GM12878 (cell line): ENCODE results near the gene TUBD1. TPM values are rescaled to one million over a fixed set of nuclear protein-coding genes. Genes with fewer than 3 reads are reported as not detected.

Experiments used
- ATAC-seq: fragments of 200-7000 bp; cut with Tn5 transposase; 3 replicates; pipeline ENCODE4 v1.9.1; 2020; ENCODE audit warnings: mild to moderate bottlenecking, moderate library complexity
- BruUV-seq: library from RNA; stranded (reverse); fragments of 400-500 nt; replicated peaks from 2 replicates; lab custom pipeline; 2021; lab: Mats Ljungman, UMichigan
- CTCF ChIA-PET: fragments of 300-600 bp; sonication (Branson Sonifier 250); formaldehyde crosslinking; extraction: SDS; loops from one replicate; lab custom pipeline; 2021; ENCODE audit warnings: inconsistent platforms; lab: Yijun Ruan, JAX
- POLR2A ChIA-PET: fragments of 350-600 bp; formaldehyde crosslinking; extraction: SDS; loops from one replicate; lab custom pipeline; 2021; ENCODE audit warnings: inconsistent platforms; lab: Charles Lee
- RAD21 ChIA-PET: fragments of 300-600 bp; sonication (Branson Sonifier 250); formaldehyde crosslinking; loops from one replicate; lab custom pipeline; 2023; ENCODE audit warnings: antibody characterized with exemption; ENCODE audit not compliant: unreplicated experiment; lab: Charles Lee
- SMC1A ChIA-PET: fragments of 300-600 bp; sonication (Branson Sonifier 250); formaldehyde crosslinking; loops from one replicate; lab custom pipeline; 2023; ENCODE audit not compliant: unreplicated experiment, uncharacterized antibody; lab: Charles Lee
- DNase-seq: peaks from one replicate; pipeline ENCODE4 v3.0.0-alpha.2; 2011; ENCODE audit warnings: low read depth, low spot score
- FAIRE-seq: peaks from 3 replicates; lab custom pipeline; 2011; peaks lifted over from hg19 to GRCh38; lab: Jason Lieb, UNC
- H2AFZ ChIP-seq: 2 replicates; pipeline ENCODE4 v1.6.0; 2011; ENCODE audit warnings: low read depth, low read length, control low read depth; ENCODE audit not compliant: control insufficient read depth
- H3K27ac ChIP-seq: 2 replicates; pipeline ENCODE4 v1.5.1; 2011; ENCODE audit warnings: control low read depth; ENCODE audit not compliant: control insufficient read depth, insufficient read depth
- H3K27me3 ChIP-seq, 2 experiments: replicated peaks in 1 of 2; 2 replicates each; pipeline versions ENCODE4 v1.6.0 to v1.6.1; 2011; ENCODE audit warnings: low read length in 1 of 2; ENCODE audit not compliant: control insufficient read depth in 2 of 2, insufficient read depth in 2 of 2
- H3K36me3 ChIP-seq, 2 experiments: 2 replicates each; pipeline ENCODE4 v1.5.1; 2011; ENCODE audit warnings: low read length in 1 of 2; ENCODE audit not compliant: control insufficient read depth in 2 of 2, insufficient read depth in 2 of 2
- H3K4me1 ChIP-seq: 2 replicates; pipeline ENCODE4 v1.6.1; 2011; ENCODE audit warnings: mild to moderate bottlenecking, low read length, moderate library complexity, mixed read lengths; ENCODE audit not compliant: control insufficient read depth, insufficient read depth
- H3K4me2 ChIP-seq: 2 replicates; pipeline ENCODE4 v1.6.0; 2011; ENCODE audit warnings: control low read depth; ENCODE audit not compliant: control insufficient read depth, insufficient read depth
- H3K4me3 ChIP-seq: fragments of 200-600 bp; sonication (generic); 2 replicates; pipeline ENCODE4 v1.5.1; 2016
- H3K79me2 ChIP-seq: 2 replicates; pipeline ENCODE4 v1.6.0; 2011; ENCODE audit warnings: low read length; ENCODE audit not compliant: control insufficient read depth, insufficient read depth
- H3K9ac ChIP-seq: 2 replicates; pipeline ENCODE4 v1.8.0; 2011; ENCODE audit warnings: low read length, control low read depth, mixed read lengths; ENCODE audit not compliant: control insufficient read depth, insufficient read depth
- H3K9me3 ChIP-seq: replicated peaks from 3 replicates; pipeline ENCODE4 v1.5.1; 2011; ENCODE audit warnings: mild to moderate bottlenecking, low read length; ENCODE audit not compliant: control insufficient read depth, insufficient read depth
- H4K20me1 ChIP-seq: 2 replicates; pipeline ENCODE4 v1.6.0; 2011; ENCODE audit not compliant: control insufficient read depth, insufficient read depth
- HCFC1 ChIP-seq: fragments of 150-350 bp; IDR thresholded peaks from 2 replicates; pipeline ENCODE4 v1.6.1; 2014; ENCODE audit warnings: low read length
- MXI1 ChIP-seq: fragments of 150-350 bp; IDR thresholded peaks from 2 replicates; pipeline ENCODE4 v1.6.1; 2011; ENCODE audit warnings: low read depth, mild to moderate bottlenecking, inconsistent platforms, low read length, improper control_type of control experiment
- NFXL1 ChIP-seq: fragments of 450-650 bp; IDR thresholded peaks from 2 replicates; pipeline ENCODE4 v1.6.1; 2017; ENCODE audit warnings: antibody characterized with exemption, mild to moderate bottlenecking, borderline replicate concordance
- PAX5 ChIP-seq: IDR thresholded peaks from 2 replicates; pipeline ENCODE4 v1.6.1; 2011; ENCODE audit warnings: low read depth, low read length, borderline replicate concordance
- PKNOX1 ChIP-seq: fragments of 450-650 bp; IDR thresholded peaks from 2 replicates; pipeline ENCODE4 v1.6.1; 2016; ENCODE audit warnings: mild to moderate bottlenecking
- RAD51 ChIP-seq: fragments of 450-650 bp; IDR thresholded peaks from 2 replicates; pipeline ENCODE4 v1.6.1; 2016; ENCODE audit warnings: moderate library complexity, mild to moderate bottlenecking, inconsistent platforms
- YBX1 ChIP-seq: fragments of 450-650 bp; IDR thresholded peaks from 2 replicates; pipeline ENCODE4 v1.6.1; 2016; ENCODE audit warnings: antibody characterized with exemption
- ZNF622 ChIP-seq: fragments of 450-650 bp; IDR thresholded peaks from 2 replicates; pipeline ENCODE4 v1.6.1; 2017; ENCODE audit warnings: mild to moderate bottlenecking, inconsistent platforms
- WGBS: methylation state at CpG from one replicate; pipeline ENCODE4 v1.1.6; 2016; ENCODE audit warnings: low lambda C conversion rate; ENCODE audit not compliant: insufficient replicate concordance, insufficient coverage; ENCODE audit errors: missing lambda C conversion rate; 5-methylcytosine and 5-hydroxymethylcytosine counted together
- in situ Hi-C: fragments of 300-500 bp; cut with MboI; formaldehyde crosslinking; loops from 9 replicates; pipeline ENCODE4 v1.14.3; 2018; ENCODE audit warnings: mixed read lengths
- intact Hi-C: fragments of 100-400 bp; cut with micrococcal nuclease; formaldehyde crosslinking; loops from one replicate; pipeline ENCODE4 v1.14.2; 2022; ENCODE audit not compliant: unreplicated experiment
- polyA plus RNA-seq, 11 experiments: library from polyadenylated mRNA; depleted of rRNA in 4 of 11; unstranded in 6 of 11; stranded (reverse) in 5 of 11; fragments of >200 nt; fragmentation: Nextera tagmentation in 4 of 11; fragmentation: Illumina TruSeq in 1 of 11; extraction: Ambion mirVana in 4 of 11; extraction: Trizol in 1 of 11; gene quantifications; 1 replicate in 1 of 11; 2 replicates in 10 of 11; pipeline versions ENCODE4 v1.2.1 to v1.2.3, GENCODE V29; 2011 to 2016; ENCODE audit warnings: inconsistent platforms in 2 of 11, missing spikeins in 2 of 11, low read depth in 1 of 11
- total RNA-seq, 4 experiments: library from RNA; depleted of rRNA in 3 of 4; stranded (reverse); fragments of >200 nt in 3 of 4; fragmentation: Illumina TruSeq in 1 of 4; extraction: Trizol in 1 of 4; gene quantifications; 2 replicates each; pipeline versions ENCODE4 v1.2.1 to v1.2.3, GENCODE V29; 2013 to 2021
- TF ChIP-seq, protein P1 (sequence below), 3 experiments: IDR thresholded peaks in 2 of 3; conservative IDR thresholded peaks in 1 of 3; 2 replicates each; pipeline ENCODE4 v1.5.1; 2011; ENCODE audit warnings: low read depth in 3 of 3, low read length in 3 of 3, mild to moderate bottlenecking in 3 of 3, control low read depth in 2 of 3, moderate library complexity in 2 of 3, inconsistent platforms in 1 of 3, mixed read lengths in 1 of 3; ENCODE audit not compliant: control insufficient read depth in 2 of 3, insufficient read depth in 1 of 3; ENCODE audit errors: extremely low read depth in 1 of 3
- TF ChIP-seq, protein P2 (sequence below): fragments of 450-650 bp; formaldehyde crosslinking; IDR thresholded peaks from 2 replicates; pipeline ENCODE4 v1.4.0; 2020; ENCODE audit warnings: mild to moderate bottlenecking, moderate library complexity

TUBD1 gene
- total and polyA plus RNA-seq, 10 of the 15 experiments (the other 5 are each of a cell fraction or from before 2014, with no cell fraction given) = 5.3 to 10.8 (median 8.3) TPM

DNA sequence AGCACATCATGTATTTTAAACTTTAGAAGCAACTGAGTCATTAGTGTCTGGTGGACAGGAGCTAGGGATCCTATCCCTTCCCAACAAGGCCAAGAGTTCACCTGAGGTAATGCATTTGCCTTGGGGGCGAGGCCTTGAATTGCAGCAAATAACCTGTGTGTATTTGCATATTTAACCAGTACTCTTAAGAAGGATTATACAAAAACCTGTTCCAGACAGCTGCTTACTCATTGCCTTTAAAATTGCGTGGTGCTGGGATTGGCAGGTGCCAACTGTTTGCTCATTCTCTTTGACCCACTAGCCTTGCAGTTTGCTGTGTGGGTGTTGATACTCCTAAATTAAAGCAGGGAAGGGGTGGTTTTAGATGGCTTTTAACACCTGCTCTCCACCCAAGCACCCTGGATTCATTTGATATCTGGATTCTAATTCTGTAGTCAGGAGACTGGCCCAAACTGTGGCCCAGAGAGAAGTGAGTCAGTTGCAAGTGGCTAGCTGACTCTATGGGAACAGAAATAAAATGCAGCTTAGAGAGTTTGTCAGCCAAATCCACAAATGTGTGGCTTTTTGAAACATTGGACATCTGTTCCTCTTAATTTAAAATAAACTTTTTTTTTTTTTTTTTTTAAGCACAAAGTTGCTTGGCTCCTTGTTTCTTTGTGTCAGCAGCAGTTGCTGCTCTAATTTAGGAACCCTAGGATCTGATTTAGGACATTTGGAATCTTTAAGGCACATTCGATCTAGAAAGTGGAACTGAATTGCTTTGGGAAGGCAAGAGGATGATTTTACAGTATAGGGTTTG, 46.9 kb downstream of the TUBD1 start (continued):
- TF ChIP-seq YBX1 = no peak
- TF ChIP-seq PKNOX1 = peak; percentile 75
- TF ChIP-seq, protein P1, sequence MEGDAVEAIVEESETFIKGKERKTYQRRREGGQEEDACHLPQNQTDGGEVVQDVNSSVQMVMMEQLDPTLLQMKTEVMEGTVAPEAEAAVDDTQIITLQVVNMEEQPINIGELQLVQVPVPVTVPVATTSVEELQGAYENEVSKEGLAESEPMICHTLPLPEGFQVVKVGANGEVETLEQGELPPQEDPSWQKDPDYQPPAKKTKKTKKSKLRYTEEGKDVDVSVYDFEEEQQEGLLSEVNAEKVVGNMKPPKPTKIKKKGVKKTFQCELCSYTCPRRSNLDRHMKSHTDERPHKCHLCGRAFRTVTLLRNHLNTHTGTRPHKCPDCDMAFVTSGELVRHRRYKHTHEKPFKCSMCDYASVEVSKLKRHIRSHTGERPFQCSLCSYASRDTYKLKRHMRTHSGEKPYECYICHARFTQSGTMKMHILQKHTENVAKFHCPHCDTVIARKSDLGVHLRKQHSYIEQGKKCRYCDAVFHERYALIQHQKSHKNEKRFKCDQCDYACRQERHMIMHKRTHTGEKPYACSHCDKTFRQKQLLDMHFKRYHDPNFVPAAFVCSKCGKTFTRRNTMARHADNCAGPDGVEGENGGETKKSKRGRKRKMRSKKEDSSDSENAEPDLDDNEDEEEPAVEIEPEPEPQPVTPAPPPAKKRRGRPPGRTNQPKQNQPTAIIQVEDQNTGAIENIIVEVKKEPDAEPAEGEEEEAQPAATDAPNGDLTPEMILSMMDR (IDR thresholded peaks at IDR 0.05 in 2 of 3, conservative IDR thresholded peaks at IDR 0.05 in 1 of 3; ENCODE audit: control insufficient read depth in 2 of 3, extremely low read depth in 1 of 3, insufficient read depth in 1 of 3, low read depth in 3 of 3, low read length in 3 of 3) = no peak
- no peak for TF ChIP-seq MXI1
- no peak for TF ChIP-seq RAD51

GRCh38 chr17:59844884-59845594, 47.7 kb downstream of the TUBD1 start:
- ChIA-PET SMC1A (interaction anchor here (1.0 to 12.6 kb wide), 8 partner anchors 13 to 92 kb away, joined by 3 to 143 read pairs (median 30); no protein-coding TSS in a partner anchor), RAD21 (interaction anchor here (1.4 to 8.4 kb wide), 4 partner anchors 15 to 92 kb away, joined by 3 to 149 read pairs (median 66); no protein-coding TSS in a partner anchor), POLR2A (interaction anchor here (0.7 to 13.3 kb wide), 7 partner anchors 7 to 226 kb away, joined by 3 to 332 read pairs (median 5); no protein-coding TSS in a partner anchor), CTCF (interaction anchor here (1.1 to 2.6 kb wide), 4 partner anchors 12 to 61 kb away, joined by 3 to 12 read pairs (median 6); no protein-coding TSS in a partner anchor)
- Histone ChIP-seq H3K27me3 (no peaks in the 10 kb centered on the region), H3K9ac (peak overlapping the region; percentile 21; the same call in 1 of the 2 replicates), H3K27ac (peak overlapping the region; percentile 68), H4K20me1 (no peaks in the 10 kb centered on the region), H3K36me3 (peaks cover 0 to 4% of the 10 kb centered on the region in 2 experiments; a peak in 2 of 4 replicates), H3K4me2 (peak overlapping the region; percentile 30), H3K4me3 (no peak overlapping the region; the same call in 1 of the 2 replicates), H2AFZ (no peak overlapping the region), H3K9me3 (no peaks in the 10 kb centered on the region; the same call in 2 of the 3 replicates), H3K4me1 (peaks cover 55% of the 10 kb centered on the region), H3K79me2 (peaks cover 28% of the 10 kb centered on the region)
- 71% methylated on average over 3 of the region's 3 CpGs for WGBS
- FAIRE-seq (no peak), DNase-seq (no peak), ATAC-seq (no peak)
- in situ Hi-C loops (no loop called here), intact Hi-C loops (loop anchor here (2.0 kb wide), 1 partner anchor 92 kb away; no protein-coding TSS in a partner anchor)
- no TSS peak for BruUV-seq
- TF ChIP-seq HCFC1 = no peak
- TF ChIP-seq ZNF622 = no peak
- TF ChIP-seq NFXL1 = peak; percentile 41; the same call in 1 of the 2 replicates
- peak; percentile 46; the same call in 1 of the 2 replicates for TF ChIP-seq PKNOX1
- TF ChIP-seq, protein P2, sequence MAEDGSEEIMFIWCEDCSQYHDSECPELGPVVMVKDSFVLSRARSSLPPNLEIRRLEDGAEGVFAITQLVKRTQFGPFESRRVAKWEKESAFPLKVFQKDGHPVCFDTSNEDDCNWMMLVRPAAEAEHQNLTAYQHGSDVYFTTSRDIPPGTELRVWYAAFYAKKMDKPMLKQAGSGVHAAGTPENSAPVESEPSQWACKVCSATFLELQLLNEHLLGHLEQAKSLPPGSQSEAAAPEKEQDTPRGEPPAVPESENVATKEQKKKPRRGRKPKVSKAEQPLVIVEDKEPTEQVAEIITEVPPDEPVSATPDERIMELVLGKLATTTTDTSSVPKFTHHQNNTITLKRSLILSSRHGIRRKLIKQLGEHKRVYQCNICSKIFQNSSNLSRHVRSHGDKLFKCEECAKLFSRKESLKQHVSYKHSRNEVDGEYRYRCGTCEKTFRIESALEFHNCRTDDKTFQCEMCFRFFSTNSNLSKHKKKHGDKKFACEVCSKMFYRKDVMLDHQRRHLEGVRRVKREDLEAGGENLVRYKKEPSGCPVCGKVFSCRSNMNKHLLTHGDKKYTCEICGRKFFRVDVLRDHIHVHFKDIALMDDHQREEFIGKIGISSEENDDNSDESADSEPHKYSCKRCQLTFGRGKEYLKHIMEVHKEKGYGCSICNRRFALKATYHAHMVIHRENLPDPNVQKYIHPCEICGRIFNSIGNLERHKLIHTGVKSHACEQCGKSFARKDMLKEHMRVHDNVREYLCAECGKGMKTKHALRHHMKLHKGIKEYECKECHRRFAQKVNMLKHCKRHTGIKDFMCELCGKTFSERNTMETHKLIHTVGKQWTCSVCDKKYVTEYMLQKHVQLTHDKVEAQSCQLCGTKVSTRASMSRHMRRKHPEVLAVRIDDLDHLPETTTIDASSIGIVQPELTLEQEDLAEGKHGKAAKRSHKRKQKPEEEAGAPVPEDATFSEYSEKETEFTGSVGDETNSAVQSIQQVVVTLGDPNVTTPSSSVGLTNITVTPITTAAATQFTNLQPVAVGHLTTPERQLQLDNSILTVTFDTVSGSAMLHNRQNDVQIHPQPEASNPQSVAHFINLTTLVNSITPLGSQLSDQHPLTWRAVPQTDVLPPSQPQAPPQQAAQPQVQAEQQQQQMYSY = 0 out of 2 replicates have a peak, but pooled peaks have one; percentile 39
- TF ChIP-seq PAX5 = 0 out of 2 replicates have a peak, but pooled peaks have one; percentile 17
